GM18867 (cell line): Measurements from ENCODE around the gene MLEC.

Source experiments
- ATAC-seq: cut with Tn5 transposase; IDR thresholded peaks from one replicate; pipeline ENCODE4 v1.9.1; 2021; ENCODE audit warnings: mild to moderate bottlenecking, moderate library complexity; ENCODE audit not compliant: unreplicated experiment

The MLEC gene

GRCh38 chr12:120690083-120690450, 3.1 kb downstream of the MLEC start:
- no peak for ATAC-seq

- no peak for ATAC-seq
Observed at GRCh38 chr12:120690978-120691377, 4.0 kb downstream of the MLEC start.

GRCh38 chr12:120692524-120693033, 5.6 kb downstream of the MLEC start:
- no peak for ATAC-seq

- no peak for ATAC-seq
Observed at GRCh38 chr12:120693848-120694247, 6.9 kb downstream of the MLEC start.

DNA sequence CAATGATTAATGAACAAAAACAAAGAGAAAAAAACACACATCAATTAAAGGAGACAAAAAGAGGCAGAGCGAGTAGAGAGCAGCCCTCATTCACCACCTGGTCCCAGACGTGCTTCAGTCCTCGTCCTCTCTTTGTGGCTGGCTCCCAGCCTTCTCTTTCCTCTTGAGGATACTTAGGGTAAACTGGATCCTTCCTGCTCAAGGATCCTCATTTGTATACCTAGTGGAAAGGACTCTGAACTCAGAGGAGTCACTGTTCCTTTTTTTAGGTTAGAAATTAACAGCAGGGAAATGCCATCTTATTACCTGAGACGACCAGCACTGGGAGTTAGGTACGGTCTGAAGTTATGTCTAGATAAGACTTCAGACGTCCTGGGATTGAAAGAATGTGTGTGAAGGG, 9.7 kb downstream of the MLEC start:
- ATAC-seq: no peak

GRCh38 chr12:120697344-120697743, 10.4 kb downstream of the MLEC start:
- ATAC-seq: no peak

GRCh38 chr12:120698665-120699064, 11.7 kb downstream of the MLEC start:
- ATAC-seq: no peak

DNA sequence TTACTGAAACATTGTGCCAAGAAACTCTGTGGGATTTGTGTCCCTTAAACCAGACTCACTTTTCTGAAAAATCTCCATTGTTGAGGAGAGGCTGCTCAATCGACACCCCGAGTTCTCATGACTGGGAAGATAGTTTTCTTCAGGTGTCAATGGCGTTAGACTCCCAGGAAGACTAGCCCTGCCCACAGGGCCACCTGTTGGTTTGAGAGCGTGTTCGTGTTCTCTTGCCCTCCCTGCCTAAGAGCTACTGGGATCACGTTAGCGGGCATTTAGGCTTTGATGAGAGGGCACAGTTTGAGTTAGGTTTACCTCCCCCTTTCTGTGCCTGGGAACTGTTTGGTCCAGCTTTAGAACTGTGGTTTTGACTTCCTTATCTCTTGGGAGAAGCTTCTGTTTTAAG, 12.6 kb downstream of the MLEC start:
- ATAC-seq: no peak

DNA sequence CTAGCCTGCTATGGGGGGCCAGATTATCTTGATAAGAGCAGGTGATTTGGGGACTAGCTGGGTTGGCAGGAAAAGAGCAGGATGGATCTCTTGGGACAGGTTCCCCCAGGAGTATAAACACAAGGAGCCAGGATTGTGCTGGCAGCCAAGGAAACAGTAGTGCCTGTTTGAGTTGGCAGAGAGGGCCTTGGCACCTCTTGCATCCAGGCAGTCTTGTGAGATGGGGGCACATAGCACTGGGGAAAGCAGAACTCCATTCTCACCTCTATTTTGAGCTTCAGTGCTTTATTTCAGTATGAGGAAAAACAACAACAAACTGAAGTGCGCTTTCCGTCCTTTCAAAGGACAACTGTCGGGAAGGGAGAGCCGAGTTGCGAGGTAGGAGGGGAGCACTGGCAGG, 13.9 kb downstream of the MLEC start:
- ATAC-seq: no peak

DNA sequence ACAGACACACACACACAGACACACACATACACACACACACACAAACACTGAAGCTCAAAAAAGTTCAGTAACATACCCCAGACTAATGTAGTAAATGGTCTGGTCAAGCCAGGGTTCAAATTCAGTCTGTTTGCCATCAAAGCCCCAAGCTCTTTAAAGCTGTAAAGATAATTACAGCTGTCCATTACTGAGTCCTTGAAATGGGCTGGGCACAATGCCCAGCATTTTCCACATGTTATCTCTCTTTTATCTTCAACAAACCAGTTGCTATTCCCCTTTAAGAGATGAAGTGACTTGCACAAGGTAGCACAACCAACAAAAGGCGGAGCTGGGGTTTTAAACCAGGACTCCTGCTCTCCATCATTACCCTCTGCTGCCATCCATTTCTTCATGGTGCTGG, 15.7 kb downstream of the MLEC start:
- no peak for ATAC-seq

DNA sequence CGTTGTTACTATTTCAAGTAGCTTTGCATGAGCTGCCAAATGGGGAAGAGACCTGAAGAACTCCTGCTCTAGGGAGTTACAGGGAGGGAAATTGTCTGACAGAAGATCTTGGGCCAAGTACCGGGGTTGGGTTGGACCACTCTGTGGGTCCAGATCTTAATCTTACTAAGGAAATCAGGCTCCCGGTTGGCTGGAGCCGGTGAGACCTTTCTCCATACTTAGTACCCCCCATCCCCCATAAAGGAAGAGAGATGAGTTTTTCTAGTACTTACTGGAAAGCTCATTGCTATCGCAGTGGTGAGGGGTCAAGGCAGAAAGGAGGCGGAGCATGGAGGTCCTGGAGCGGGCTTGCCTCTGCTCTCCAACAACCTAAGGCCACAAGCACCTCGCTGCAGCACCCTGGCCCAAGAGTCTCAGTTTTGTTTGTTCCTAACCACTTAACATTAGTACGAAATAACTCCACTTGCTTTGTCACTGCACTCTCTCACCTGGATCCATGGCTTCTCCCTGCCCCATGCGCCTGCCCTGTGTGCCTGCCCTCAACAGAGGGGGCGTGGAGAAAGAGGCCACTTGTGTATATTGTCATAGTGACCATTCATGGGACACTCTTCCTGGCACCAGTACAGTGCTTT, 16.5 kb downstream of the MLEC start:
- ATAC-seq: no peak

GRCh38 chr12:120705618-120706017, 18.7 kb downstream of the MLEC start:
- ATAC-seq: no peak

GRCh38 chr12:120706029-120706428, 19.1 kb downstream of the MLEC start:
- ATAC-seq: no peak

- ATAC-seq: no peak
Observed at GRCh38 chr12:120708651-120709050, 21.7 kb downstream of the MLEC start.

DNA sequence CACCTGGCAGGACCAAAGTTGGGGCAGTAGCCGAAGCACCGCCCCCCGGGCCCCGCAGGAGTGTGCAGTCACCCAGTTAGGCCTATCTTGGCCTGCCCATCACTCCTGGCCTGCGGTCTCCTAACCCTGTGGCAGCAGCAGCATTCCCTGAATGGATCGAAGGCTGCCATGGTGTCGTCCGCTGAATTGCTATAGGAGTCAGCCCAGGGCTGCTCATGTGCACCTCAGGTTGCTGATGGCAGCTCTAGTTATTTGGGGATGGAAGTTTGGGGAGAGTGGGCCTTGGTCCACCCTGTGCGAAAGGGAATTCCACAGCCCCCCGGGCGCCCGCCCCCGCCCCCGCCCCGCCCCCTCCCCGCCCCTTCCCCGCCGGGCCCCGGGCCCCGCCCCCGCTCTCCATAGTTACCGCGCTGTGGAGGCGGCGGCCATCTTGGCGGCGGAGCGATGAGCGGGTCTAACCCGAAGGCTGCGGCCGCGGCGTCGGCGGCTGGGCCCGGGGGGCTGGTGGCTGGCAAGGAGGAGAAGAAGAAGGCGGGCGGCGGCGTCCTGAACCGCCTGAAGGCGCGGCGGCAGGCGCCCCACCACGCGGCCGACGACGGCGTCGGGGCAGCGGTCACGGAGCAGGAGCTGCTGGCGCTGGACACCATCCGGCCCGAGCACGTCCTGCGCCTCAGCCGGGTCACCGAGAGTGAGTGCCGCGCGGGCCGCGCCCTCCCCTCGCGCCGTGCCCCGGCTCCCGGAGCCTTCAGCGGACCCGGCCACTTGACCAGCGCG, 23.3 kb downstream of the MLEC start, which contains the start of gene UNC119B:
Gene UNC119B, plus strand, starts transcription at position 428 of the 774 bp plus-strand sequence. Its CDS starts 17 bp downstream, at position 445.
- ATAC-seq: peak; percentile 74

GRCh38 chr12:120710805-120711296, 23.9 kb downstream of the MLEC start:
- ATAC-seq: peak; percentile 35

GRCh38 chr12:120711411-120711810, 24.5 kb downstream of the MLEC start:
- no peak for ATAC-seq

DNA sequence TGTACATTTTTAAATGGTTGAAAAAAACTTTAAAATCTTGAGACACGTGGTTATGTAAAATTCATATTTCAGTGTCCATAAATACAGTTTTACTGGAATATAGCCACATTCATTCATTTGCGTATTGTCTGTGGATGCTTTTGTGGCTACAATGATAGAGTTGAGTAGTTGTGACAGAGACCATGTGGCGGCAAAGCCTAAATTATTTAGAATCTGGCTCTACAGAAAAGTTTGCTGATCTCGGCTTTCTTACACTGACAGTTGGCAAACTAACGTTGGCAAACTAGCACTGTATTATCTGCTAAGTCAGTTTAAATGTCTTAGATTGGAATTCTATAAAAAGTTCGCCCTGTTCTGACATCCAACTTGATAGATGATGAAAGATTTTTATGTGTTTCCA, 25.7 kb downstream of the MLEC start:
- no peak for ATAC-seq

- ATAC-seq: no peak
Observed at GRCh38 chr12:120713861-120714482, 27.0 kb downstream of the MLEC start.

DNA sequence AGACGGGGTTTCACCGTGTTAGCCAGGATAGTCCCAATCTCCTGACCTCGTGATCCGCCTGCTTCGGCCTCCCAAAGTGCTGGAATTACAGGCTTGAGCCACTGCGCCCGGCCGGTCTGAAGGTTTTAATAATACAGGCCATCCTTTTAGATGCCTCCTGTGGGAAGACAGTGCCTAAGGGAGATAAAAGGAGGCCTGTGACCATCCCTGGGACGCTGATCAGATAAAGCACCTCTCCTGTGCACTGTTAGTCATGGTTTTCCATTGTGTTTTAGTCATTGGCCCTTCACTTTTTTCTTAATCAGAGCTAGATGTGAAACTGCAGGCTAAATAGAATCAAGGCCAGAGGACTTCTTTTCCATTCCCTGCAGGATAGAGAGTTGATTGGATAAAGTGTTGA, 31.1 kb downstream of the MLEC start:
- ATAC-seq: no peak

GRCh38 chr12:120719072-120719471, 32.1 kb downstream of the MLEC start:
- no peak for ATAC-seq
